Measurements from ENCODE around the gene JUP. TPM values are rescaled to one million over a fixed set of nuclear protein-coding genes. Genes with fewer than 3 reads are reported as not detected.

The JUP gene
- polyA plus RNA-seq, 1 donor from 2014 or later, result 46.1 TPM

DNA sequence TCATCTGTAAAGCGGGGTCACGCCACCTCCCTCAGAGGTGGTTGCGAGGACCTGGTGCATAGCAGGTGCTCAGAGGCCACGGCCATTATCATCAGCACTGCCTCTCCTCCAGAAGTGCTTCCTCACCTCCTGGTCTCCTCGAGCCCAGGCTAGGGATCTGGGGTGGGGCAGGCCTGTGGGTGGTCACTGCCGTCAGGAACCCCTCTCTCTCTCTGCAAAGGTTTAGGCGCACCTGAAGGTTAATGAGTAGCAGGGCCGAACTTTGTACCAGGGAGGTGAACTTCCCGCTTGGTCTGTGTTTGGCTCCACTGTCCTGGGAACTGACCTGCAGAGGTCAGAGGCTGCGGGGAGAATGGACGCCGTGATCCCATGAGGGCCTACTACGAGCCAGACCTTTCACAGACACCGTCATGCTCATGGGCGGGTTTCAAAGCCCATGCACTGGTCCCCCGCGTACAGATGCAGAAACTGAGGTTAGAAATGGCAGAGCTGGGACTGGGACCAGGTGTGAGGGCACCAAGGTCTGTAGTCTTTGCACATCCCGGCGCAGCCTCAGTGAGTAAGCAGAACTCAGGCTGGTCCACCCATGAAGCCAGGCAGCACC is 13.8 kb downstream of the JUP start:
- Histone ChIP-seq H3K36me3 (ENCODE audit: insufficient read depth, low read length) (no peaks in the 10 kb centered on the region), H3K79me2 (replicated peaks; ENCODE audit: insufficient read depth, low read length) (peaks cover 28% of the 10 kb centered on the region), H3K4me2 (ENCODE audit: low read length) (no peak overlapping the region), H3K9me2 (ENCODE audit: insufficient read depth, low read length) (no peaks in the 10 kb centered on the region), H2AFZ (ENCODE audit: low read depth, low read length) (no peak overlapping the region), H4K20me1 (ENCODE audit: insufficient read depth) (peaks cover 30% of the 10 kb centered on the region), H3K9ac (ENCODE audit: low read length) (no peak overlapping the region), H3K9me3 (ENCODE audit: low read length) (no peaks in the 10 kb centered on the region), H3K27me3 (ENCODE audit: insufficient read depth, low read depth, low read length) (no peaks in the 10 kb centered on the region), H3K27ac (ENCODE audit: low read length) (no peak overlapping the region), H3K4me3 (ENCODE audit: low read length) (no peak overlapping the region), H3F3A (ENCODE audit: insufficient read depth, low read length, poor library complexity, severe bottlenecking) (no peaks in the 10 kb centered on the region)
- TF ChIP-seq POLR2AphosphoS5 (IDR thresholded peaks at IDR 0.05), result no peak
- TF ChIP-seq TAF1 (IDR thresholded peaks at IDR 0.05; ENCODE audit: low read depth), result no peak
- TF ChIP-seq EP300 (conservative IDR thresholded peaks at IDR 0.05; ENCODE audit: poor library complexity, severe bottlenecking), result no peak
- no peak for TF ChIP-seq RAD21 (conservative IDR thresholded peaks at IDR 0.05)
- TF ChIP-seq, protein P1, sequence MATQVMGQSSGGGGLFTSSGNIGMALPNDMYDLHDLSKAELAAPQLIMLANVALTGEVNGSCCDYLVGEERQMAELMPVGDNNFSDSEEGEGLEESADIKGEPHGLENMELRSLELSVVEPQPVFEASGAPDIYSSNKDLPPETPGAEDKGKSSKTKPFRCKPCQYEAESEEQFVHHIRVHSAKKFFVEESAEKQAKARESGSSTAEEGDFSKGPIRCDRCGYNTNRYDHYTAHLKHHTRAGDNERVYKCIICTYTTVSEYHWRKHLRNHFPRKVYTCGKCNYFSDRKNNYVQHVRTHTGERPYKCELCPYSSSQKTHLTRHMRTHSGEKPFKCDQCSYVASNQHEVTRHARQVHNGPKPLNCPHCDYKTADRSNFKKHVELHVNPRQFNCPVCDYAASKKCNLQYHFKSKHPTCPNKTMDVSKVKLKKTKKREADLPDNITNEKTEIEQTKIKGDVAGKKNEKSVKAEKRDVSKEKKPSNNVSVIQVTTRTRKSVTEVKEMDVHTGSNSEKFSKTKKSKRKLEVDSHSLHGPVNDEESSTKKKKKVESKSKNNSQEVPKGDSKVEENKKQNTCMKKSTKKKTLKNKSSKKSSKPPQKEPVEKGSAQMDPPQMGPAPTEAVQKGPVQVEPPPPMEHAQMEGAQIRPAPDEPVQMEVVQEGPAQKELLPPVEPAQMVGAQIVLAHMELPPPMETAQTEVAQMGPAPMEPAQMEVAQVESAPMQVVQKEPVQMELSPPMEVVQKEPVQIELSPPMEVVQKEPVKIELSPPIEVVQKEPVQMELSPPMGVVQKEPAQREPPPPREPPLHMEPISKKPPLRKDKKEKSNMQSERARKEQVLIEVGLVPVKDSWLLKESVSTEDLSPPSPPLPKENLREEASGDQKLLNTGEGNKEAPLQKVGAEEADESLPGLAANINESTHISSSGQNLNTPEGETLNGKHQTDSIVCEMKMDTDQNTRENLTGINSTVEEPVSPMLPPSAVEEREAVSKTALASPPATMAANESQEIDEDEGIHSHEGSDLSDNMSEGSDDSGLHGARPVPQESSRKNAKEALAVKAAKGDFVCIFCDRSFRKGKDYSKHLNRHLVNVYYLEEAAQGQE (IDR thresholded peaks at IDR 0.05; ENCODE audit: borderline replicate concordance), result no peak
- TF ChIP-seq EZH2 (IDR thresholded peaks at IDR 0.05; ENCODE audit: borderline replicate concordance, insufficient read depth, low read length, poor library complexity, severe bottlenecking), result no peak
- TF ChIP-seq MXI1 (conservative IDR thresholded peaks at IDR 0.05; ENCODE audit: poor library complexity, severe bottlenecking), result no peak
- TF ChIP-seq SMC3 (conservative IDR thresholded peaks at IDR 0.05; ENCODE audit: poor library complexity), result no peak
- TF ChIP-seq CTCF (IDR thresholded peaks at IDR 0.05; ENCODE audit: poor library complexity, severe bottlenecking), result no peak

DNA sequence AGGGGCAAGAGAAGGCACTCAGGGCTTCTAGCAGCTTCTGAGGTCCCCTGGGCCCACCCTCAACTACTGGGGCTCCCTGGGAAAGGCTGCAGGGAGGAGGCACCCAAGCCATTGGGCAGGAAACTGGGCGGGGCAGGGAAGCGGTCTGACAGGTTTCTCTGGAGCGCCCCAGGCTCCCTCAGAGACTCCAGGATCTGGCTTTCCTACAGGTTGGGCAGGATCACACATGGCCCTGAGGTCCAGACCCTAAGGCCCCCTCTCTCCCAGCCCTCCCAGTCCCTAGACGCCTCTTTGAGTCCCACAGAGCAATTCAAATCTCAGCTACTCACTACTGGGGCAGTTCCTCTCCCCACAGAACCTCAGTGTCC is 14.3 kb downstream of the JUP start:
- Histone ChIP-seq H3K79me2 (replicated peaks; ENCODE audit: insufficient read depth, low read length) (peaks cover 23% of the 10 kb centered on the region), H3K4me2 (ENCODE audit: low read length) (no peak overlapping the region), H3F3A (ENCODE audit: insufficient read depth, low read length, poor library complexity, severe bottlenecking) (no peaks in the 10 kb centered on the region), H3K36me3 (ENCODE audit: insufficient read depth, low read length) (no peaks in the 10 kb centered on the region), H3K9ac (ENCODE audit: low read length) (no peak overlapping the region), H3K27ac (ENCODE audit: low read length) (no peak overlapping the region), H3K4me3 (ENCODE audit: low read length) (no peak overlapping the region), H2AFZ (ENCODE audit: low read depth, low read length) (no peak overlapping the region), H3K9me2 (ENCODE audit: insufficient read depth, low read length) (no peaks in the 10 kb centered on the region), H3K27me3 (ENCODE audit: insufficient read depth, low read depth, low read length) (no peaks in the 10 kb centered on the region), H3K9me3 (ENCODE audit: low read length) (no peaks in the 10 kb centered on the region), H4K20me1 (ENCODE audit: insufficient read depth) (peaks cover 25% of the 10 kb centered on the region)
- TF ChIP-seq POLR2AphosphoS5 (IDR thresholded peaks at IDR 0.05), result no peak
- no peak for TF ChIP-seq CTCF (IDR thresholded peaks at IDR 0.05; ENCODE audit: poor library complexity, severe bottlenecking)
- TF ChIP-seq EP300 (conservative IDR thresholded peaks at IDR 0.05; ENCODE audit: poor library complexity, severe bottlenecking), result no peak
- no peak for TF ChIP-seq MXI1 (conservative IDR thresholded peaks at IDR 0.05; ENCODE audit: poor library complexity, severe bottlenecking)
- TF ChIP-seq, protein P1 (IDR thresholded peaks at IDR 0.05; ENCODE audit: borderline replicate concordance), result no peak
- TF ChIP-seq TAF1 (IDR thresholded peaks at IDR 0.05; ENCODE audit: low read depth), result no peak
- TF ChIP-seq RAD21 (conservative IDR thresholded peaks at IDR 0.05), result no peak
- no peak for TF ChIP-seq SMC3 (conservative IDR thresholded peaks at IDR 0.05; ENCODE audit: poor library complexity)

Data from neural cell (in vitro differentiated cells).